HepG2 (cell line): Measurements from ENCODE around the gene PRMT7. TPM values are rescaled to one million over a fixed set of nuclear protein-coding genes. Genes with fewer than 3 reads are reported as not detected.

ENCODE experiments used
- CBFB ChIP-seq: sonication (generic); formaldehyde crosslinking; IDR thresholded peaks from 2 replicates; pipeline ENCODE4 v1.4.0; 2020; ENCODE audit warnings: missing genetic modification reagents
- FOXA1 ChIP-seq, 2 experiments: fragments of 450-650 bp in 1 of 2; sonication (generic) in 1 of 2; formaldehyde crosslinking in 1 of 2; IDR thresholded peaks; 2 replicates each; pipeline versions ENCODE4 v1.4.0 to v1.6.1; 2016 to 2020; ENCODE audit warnings: missing genetic modification reagents in 1 of 2
- FOXK1 ChIP-seq: sonication (generic); formaldehyde crosslinking; IDR thresholded peaks from 2 replicates; pipeline ENCODE4 v1.4.0; 2020; ENCODE audit warnings: low read depth, missing genetic modification reagents, borderline replicate concordance
- GFI1 ChIP-seq: sonication (generic); formaldehyde crosslinking; IDR thresholded peaks from 2 replicates; pipeline ENCODE4 v1.5.0; 2020; ENCODE audit warnings: missing genetic modification reagents, mild to moderate bottlenecking, borderline replicate concordance
- HDAC1 ChIP-seq: sonication (generic); formaldehyde crosslinking; IDR thresholded peaks from 2 replicates; pipeline ENCODE4 v1.5.1; 2020; ENCODE audit warnings: mild to moderate bottlenecking, missing genetic modification reagents
- HDAC2 ChIP-seq: sonication (generic); formaldehyde crosslinking; IDR thresholded peaks from 2 replicates; pipeline ENCODE4 v1.4.0; 2020; ENCODE audit warnings: missing genetic modification reagents
- KDM5A ChIP-seq: fragments of 200-600 bp; sonication (generic); IDR thresholded peaks from 2 replicates; pipeline ENCODE4 v1.7.0; 2018; ENCODE audit warnings: antibody characterized with exemption, mild to moderate bottlenecking, low read length, borderline replicate concordance
- KLF12 ChIP-seq: sonication (generic); formaldehyde crosslinking; IDR thresholded peaks from 2 replicates; pipeline ENCODE4 v1.4.0; 2020; ENCODE audit warnings: missing genetic modification reagents, borderline replicate concordance
- MAFK ChIP-seq, 2 experiments: IDR thresholded peaks in 1 of 2; conservative IDR thresholded peaks in 1 of 2; 2 replicates each; pipeline ENCODE4 v1.6.1; 2011; ENCODE audit warnings: improper control_type of control experiment in 2 of 2, low read length in 2 of 2
- MYNN ChIP-seq: sonication (generic); formaldehyde crosslinking; IDR thresholded peaks from 2 replicates; pipeline ENCODE4 v1.4.0; 2020; ENCODE audit warnings: mild to moderate bottlenecking, low read depth, missing genetic modification reagents
- NR2C2 ChIP-seq: sonication (generic); formaldehyde crosslinking; IDR thresholded peaks from 2 replicates; pipeline ENCODE4 v1.4.0; 2020; ENCODE audit warnings: missing genetic modification reagents, mild to moderate bottlenecking, moderate library complexity, borderline replicate concordance
- RARA ChIP-seq: IDR thresholded peaks from 2 replicates; pipeline ENCODE4 v1.6.1; 2016; ENCODE audit warnings: missing genetic modification reagents, missing compliant biosample characterization
- SMARCC2 ChIP-seq: fragments of 450-650 bp; IDR thresholded peaks from 2 replicates; pipeline ENCODE4 v1.6.1; 2017; ENCODE audit warnings: antibody characterized with exemption, mild to moderate bottlenecking
- STAT6 ChIP-seq: sonication (generic); formaldehyde crosslinking; IDR thresholded peaks from 2 replicates; pipeline ENCODE4 v1.4.0; 2020; ENCODE audit warnings: missing genetic modification reagents, mild to moderate bottlenecking, borderline replicate concordance
- UBTF ChIP-seq: sonication (generic); formaldehyde crosslinking; IDR thresholded peaks from 2 replicates; pipeline ENCODE4 v1.4.0; 2020; ENCODE audit warnings: mild to moderate bottlenecking, missing genetic modification reagents
- ZFX ChIP-seq: sonication (generic); formaldehyde crosslinking; IDR thresholded peaks from 2 replicates; pipeline ENCODE4 v1.4.0; 2020; ENCODE audit warnings: mild to moderate bottlenecking, low read depth, missing genetic modification reagents, moderate library complexity
- ZGPAT ChIP-seq: IDR thresholded peaks from 2 replicates; pipeline ENCODE4 v1.6.1; 2016; ENCODE audit warnings: mild to moderate bottlenecking
- ZIK1 ChIP-seq: sonication (generic); formaldehyde crosslinking; IDR thresholded peaks from 2 replicates; pipeline ENCODE4 v1.5.0; 2020; ENCODE audit warnings: mild to moderate bottlenecking, low read depth, missing genetic modification reagents, borderline replicate concordance
- ZMAT5 ChIP-seq: sonication (generic); formaldehyde crosslinking; IDR thresholded peaks from 2 replicates; pipeline ENCODE4 v1.5.0; 2020; ENCODE audit warnings: mild to moderate bottlenecking, low read depth, missing genetic modification reagents, borderline replicate concordance
- ZMYM2 ChIP-seq: sonication (generic); formaldehyde crosslinking; IDR thresholded peaks from 2 replicates; pipeline ENCODE4 v1.8.0; 2022; ENCODE audit warnings: mild to moderate bottlenecking, missing genetic modification reagents
- ZMYM3 ChIP-seq: sonication (generic); formaldehyde crosslinking; IDR thresholded peaks from 2 replicates; pipeline ENCODE4 v1.5.1; 2020; ENCODE audit warnings: mild to moderate bottlenecking, missing genetic modification reagents
- ZNF34 ChIP-seq: sonication (generic); formaldehyde crosslinking; IDR thresholded peaks from 2 replicates; pipeline ENCODE4 v1.4.0; 2020; ENCODE audit warnings: mild to moderate bottlenecking, missing genetic modification reagents, borderline replicate concordance
- ZNF496 ChIP-seq: sonication (generic); formaldehyde crosslinking; IDR thresholded peaks from 2 replicates; pipeline ENCODE4 v1.8.1; 2023; ENCODE audit warnings: mild to moderate bottlenecking, moderate library complexity, missing genetic modification reagents; ENCODE audit not compliant: insufficient replicate concordance
- ZNF737 ChIP-seq: sonication (generic); formaldehyde crosslinking; IDR thresholded peaks from 2 replicates; pipeline ENCODE4 v1.5.0; 2020; ENCODE audit warnings: missing genetic modification reagents, mild to moderate bottlenecking, borderline replicate concordance
- polyA plus RNA-seq, 8 experiments: library from polyadenylated mRNA; depleted of rRNA in 3 of 8; stranded (reverse) in 7 of 8; unstranded in 1 of 8; fragments of >200 nt; fragmentation: Illumina TruSeq in 4 of 8; extraction: Trizol in 4 of 8; gene quantifications; 2 replicates each; pipeline versions ENCODE4 v1.2.1 to v1.2.3, GENCODE V29; 2011 to 2016; ENCODE audit warnings: low read depth in 4 of 8, missing spikeins in 1 of 8, mixed read lengths in 1 of 8; ENCODE audit not compliant: insufficient read depth in 1 of 8
- total RNA-seq, 5 experiments: library from RNA; depleted of rRNA; stranded (reverse); fragments of >200 nt; fragmentation: Illumina TruSeq; extraction: Trizol; gene quantifications; 2 replicates each; pipeline ENCODE4 v1.2.3, GENCODE V29; 2016; ENCODE audit warnings: low read depth in 1 of 5

Gene PRMT7
- total and polyA plus RNA-seq, 2 of the 13 experiments (the other 11 are each of a cell fraction or from before 2014, with no cell fraction given), result 47.5 to 55.0 TPM

GRCh38 chr16:68263559-68264127, 47.2 kb upstream of the PRMT7 start (continued):
- no peak for TF ChIP-seq ZFX (CRISPR knock-in tag)
- no peak for TF ChIP-seq NR2C2 (CRISPR knock-in tag)
- TF ChIP-seq ZNF737 (CRISPR knock-in tag), result no peak
- peak; percentile 68; the same call in 1 of the 2 replicates for TF ChIP-seq ZMYM3 (CRISPR knock-in tag)
- TF ChIP-seq ZIK1 (CRISPR knock-in tag), result 0 out of 2 replicates have a peak, but pooled peaks have one; percentile 35
- TF ChIP-seq ZNF34 (CRISPR knock-in tag), result no peak
- TF ChIP-seq ZGPAT (CRISPR knock-in tag), result no peak
- no peak for TF ChIP-seq KLF12 (CRISPR knock-in tag)
- 0 out of 2 replicates have a peak, but pooled peaks have one; percentile 39 for TF ChIP-seq MYNN
- TF ChIP-seq ZMAT5 (CRISPR knock-in tag), result no peak
- no peak for TF ChIP-seq HDAC2 (CRISPR knock-in tag)
- no peak for TF ChIP-seq ZNF496 (CRISPR knock-in tag)
- no peak for TF ChIP-seq STAT6
- no peak for TF ChIP-seq HDAC1
- TF ChIP-seq FOXA1 (IDR thresholded peaks at IDR 0.05), result no peak
- no peak for TF ChIP-seq FOXA1 (CRISPR knock-in tag; IDR thresholded peaks at IDR 0.05)
- no peak; the same call in 1 of the 2 replicates for TF ChIP-seq GFI1
- TF ChIP-seq ZMYM2 (CRISPR knock-in tag), result peak; percentile 90
- TF ChIP-seq RARA (CRISPR knock-in tag), result no peak
- TF ChIP-seq CBFB (CRISPR knock-in tag), result no peak
- no peak for TF ChIP-seq MAFK (conservative IDR thresholded peaks at IDR 0.05 in 1 of 2, IDR thresholded peaks at IDR 0.05 in 1 of 2; ENCODE audit: low read length in 2 of 2)
- no peak for TF ChIP-seq UBTF (CRISPR knock-in tag)
- TF ChIP-seq FOXK1, result no peak
- no peak for TF ChIP-seq KDM5A
- no peak for TF ChIP-seq SMARCC2
